ENCODE results near the gene COX7B.
"Not testable (repeated sequence)": the region's sequence is repeated elsewhere in the genome, so short reads cannot be mapped to it uniquely, and the experiment has no call there.

COX7B gene

GRCh38 chrX:77899081-77899828 lies at the start of gene COX7B:
COX7B (plus strand) TSS chrX:77899468; CDS start chrX:77899554, 86 bp downstream.
- H3K27me3 ChIP-seq (replicated peaks; ENCODE audit: control insufficient read depth, insufficient read depth, low read length) = no peaks in the 10 kb centered on the region
- peak within 1 kb of the TSS; percentile 89 for H3K4me3 ChIP-seq (ENCODE audit: low read length)
- DNase-seq (ENCODE audit: low read depth) = peak; percentile 96
- peaks cover 4% of the 10 kb centered on the region for H3K4me1 ChIP-seq (ENCODE audit: control insufficient read depth, insufficient read depth, low read length)
- H3K9ac ChIP-seq (ENCODE audit: low read length) = peak within 1 kb of the TSS; percentile 88
- peaks cover 15% of the 10 kb centered on the region for H3K36me3 ChIP-seq (ENCODE audit: control insufficient read depth, insufficient read depth, low read length, severe bottlenecking)
- peaks cover 12% of the 10 kb centered on the region for H3K9me3 ChIP-seq (ENCODE audit: control insufficient read depth, low read length)

GRCh38 chrX:77875372-77875771 lies 23.9 kb upstream of the COX7B start:
- Histone ChIP-seq H3K9ac (ENCODE audit: low read length) (no peak overlapping the region), H3K9me3 (ENCODE audit: control insufficient read depth, low read length) (no peaks in the 10 kb centered on the region), H3K4me1 (ENCODE audit: control insufficient read depth, insufficient read depth, low read length) (no peaks in the 10 kb centered on the region), H3K36me3 (ENCODE audit: control insufficient read depth, insufficient read depth, low read length, severe bottlenecking) (peaks cover 9% of the 10 kb centered on the region), H3K27me3 (replicated peaks; ENCODE audit: control insufficient read depth, insufficient read depth, low read length) (no peaks in the 10 kb centered on the region), H3K4me3 (ENCODE audit: low read length) (no peak overlapping the region)
- no peak for DNase-seq (ENCODE audit: low read depth)

- not testable (repeated sequence) for DNase-seq (ENCODE audit: low read depth); H3K4me3 ChIP-seq (ENCODE audit: low read length); H3K9me3 ChIP-seq (ENCODE audit: control insufficient read depth, low read length); H3K27me3 ChIP-seq (replicated peaks; ENCODE audit: control insufficient read depth, insufficient read depth, low read length); H3K4me1 ChIP-seq (ENCODE audit: control insufficient read depth, insufficient read depth, low read length); H3K9ac ChIP-seq (ENCODE audit: low read length); H3K36me3 ChIP-seq (ENCODE audit: control insufficient read depth, insufficient read depth, low read length, severe bottlenecking)
These were observed 17.9 kb upstream of the COX7B start for GRCh38 chrX:77881418-77881817.

GRCh38 chrX:77892887-77893286 lies 6.4 kb upstream of the COX7B start:
- no peak for DNase-seq (ENCODE audit: low read depth)
- Histone ChIP-seq H3K27me3 (replicated peaks; ENCODE audit: control insufficient read depth, insufficient read depth, low read length) (no peaks in the 10 kb centered on the region), H3K9ac (ENCODE audit: low read length) (no peak overlapping the region), H3K4me3 (ENCODE audit: low read length) (no peak overlapping the region), H3K36me3 (ENCODE audit: control insufficient read depth, insufficient read depth, low read length, severe bottlenecking) (no peaks in the 10 kb centered on the region), H3K4me1 (ENCODE audit: control insufficient read depth, insufficient read depth, low read length) (no peaks in the 10 kb centered on the region), H3K9me3 (ENCODE audit: control insufficient read depth, low read length) (peaks cover 13% of the 10 kb centered on the region)

GRCh38 chrX:77893713-77894112 lies 5.6 kb upstream of the COX7B start:
- Histone ChIP-seq H3K27me3 (replicated peaks; ENCODE audit: control insufficient read depth, insufficient read depth, low read length) (no peaks in the 10 kb centered on the region), H3K9ac (ENCODE audit: low read length) (peak overlapping the region; percentile 89), H3K4me1 (ENCODE audit: control insufficient read depth, insufficient read depth, low read length) (no peaks in the 10 kb centered on the region), H3K36me3 (ENCODE audit: control insufficient read depth, insufficient read depth, low read length, severe bottlenecking) (no peaks in the 10 kb centered on the region), H3K9me3 (ENCODE audit: control insufficient read depth, low read length) (peaks cover 13% of the 10 kb centered on the region), H3K4me3 (ENCODE audit: low read length) (peak overlapping the region; percentile 91)
- DNase-seq (ENCODE audit: low read depth) = no peak

- H3K4me3 ChIP-seq (ENCODE audit: low read length) = peak within 1 kb of the TSS; percentile 91
These were observed 4.1 kb upstream of the COX7B start, which contains the start of gene MAGT1 for GRCh38 chrX:77894921-77895886. MAGT1 (minus strand) TSS chrX:77895435; CDS start chrX:77895410, 25 bp downstream.

GRCh38 chrX:77900688-77901087 lies 1.4 kb downstream of the COX7B start:
- H3K27me3 ChIP-seq (replicated peaks; ENCODE audit: control insufficient read depth, insufficient read depth, low read length) = no peaks in the 10 kb centered on the region
- peak overlapping the region; percentile 89 for H3K4me3 ChIP-seq (ENCODE audit: low read length)
- peaks cover 22% of the 10 kb centered on the region for H3K36me3 ChIP-seq (ENCODE audit: control insufficient read depth, insufficient read depth, low read length, severe bottlenecking)
- H3K4me1 ChIP-seq (ENCODE audit: control insufficient read depth, insufficient read depth, low read length) = peaks cover 4% of the 10 kb centered on the region
- no peaks in the 10 kb centered on the region for H3K9me3 ChIP-seq (ENCODE audit: control insufficient read depth, low read length)
- peak overlapping the region; percentile 88 for H3K9ac ChIP-seq (ENCODE audit: low read length)
- peak; percentile 40 for DNase-seq (ENCODE audit: low read depth)

More at GRCh38 chrX:77894921-77895886, 4.1 kb upstream of the COX7B start, which contains the start of gene MAGT1:
- Histone ChIP-seq H3K9me3 (ENCODE audit: control insufficient read depth, low read length) (peaks cover 13% of the 10 kb centered on the region), H3K9ac (ENCODE audit: low read length) (peak within 1 kb of the TSS; percentile 90), H3K36me3 (ENCODE audit: control insufficient read depth, insufficient read depth, low read length, severe bottlenecking) (no peaks in the 10 kb centered on the region), H3K4me1 (ENCODE audit: control insufficient read depth, insufficient read depth, low read length) (no peaks in the 10 kb centered on the region), H3K27me3 (replicated peaks; ENCODE audit: control insufficient read depth, insufficient read depth, low read length) (no peaks in the 10 kb centered on the region)
- DNase-seq (ENCODE audit: low read depth) = peak; percentile 96

- DNase-seq (ENCODE audit: low read depth) = no peak
- Histone ChIP-seq H3K9ac (ENCODE audit: low read length) (peak overlapping the region; percentile 88), H3K4me3 (ENCODE audit: low read length) (peak overlapping the region; percentile 89)
These were observed 2.2 kb downstream of the COX7B start for GRCh38 chrX:77901506-77901905.

GRCh38 chrX:77910108-77910840 lies 11.0 kb downstream of the COX7B start, which contains the start of gene ATP7A:
ATP7A (plus strand) TSS chrX:77910693; CDS start chrX:77971642, 60,949 bp downstream.
- peaks cover under 1% of the 10 kb centered on the region for H3K36me3 ChIP-seq (ENCODE audit: control insufficient read depth, insufficient read depth, low read length, severe bottlenecking)
- H3K9ac ChIP-seq (ENCODE audit: low read length) = peak within 1 kb of the TSS; percentile 90
- H3K9me3 ChIP-seq (ENCODE audit: control insufficient read depth, low read length) = no peaks in the 10 kb centered on the region
- H3K4me3 ChIP-seq (ENCODE audit: low read length) = peak within 1 kb of the TSS; percentile 90
- H3K4me1 ChIP-seq (ENCODE audit: control insufficient read depth, insufficient read depth, low read length) = no peaks in the 10 kb centered on the region
- peaks cover 2% of the 10 kb centered on the region for H3K27me3 ChIP-seq (replicated peaks; ENCODE audit: control insufficient read depth, insufficient read depth, low read length)
- peak; percentile 91 for DNase-seq (ENCODE audit: low read depth)

More at GRCh38 chrX:77901506-77901905, 2.2 kb downstream of the COX7B start:
- peaks cover 4% of the 10 kb centered on the region for H3K4me1 ChIP-seq (ENCODE audit: control insufficient read depth, insufficient read depth, low read length)
- H3K27me3 ChIP-seq (replicated peaks; ENCODE audit: control insufficient read depth, insufficient read depth, low read length) = no peaks in the 10 kb centered on the region
- peaks cover 22% of the 10 kb centered on the region for H3K36me3 ChIP-seq (ENCODE audit: control insufficient read depth, insufficient read depth, low read length, severe bottlenecking)
- no peaks in the 10 kb centered on the region for H3K9me3 ChIP-seq (ENCODE audit: control insufficient read depth, low read length)

GRCh38 chrX:77917294-77917933 lies 18.1 kb downstream of the COX7B start:
- Histone ChIP-seq H3K27me3 (replicated peaks; ENCODE audit: control insufficient read depth, insufficient read depth, low read length) (no peaks in the 10 kb centered on the region), H3K9ac (ENCODE audit: low read length) (no peak overlapping the region), H3K4me1 (ENCODE audit: control insufficient read depth, insufficient read depth, low read length) (no peaks in the 10 kb centered on the region), H3K9me3 (ENCODE audit: control insufficient read depth, low read length) (no peaks in the 10 kb centered on the region), H3K4me3 (ENCODE audit: low read length) (no peak overlapping the region), H3K36me3 (ENCODE audit: control insufficient read depth, insufficient read depth, low read length, severe bottlenecking) (no peaks in the 10 kb centered on the region)
- DNase-seq (ENCODE audit: low read depth) = no peak

Data from adipocyte (in vitro differentiated cells).